ENCODE measurements around the gene GAGE13.
"Not testable (repeated sequence)": the region's sequence is repeated elsewhere in the genome, so short reads cannot be mapped to it uniquely, and the experiment has no call there.

GAGE13 gene, protein sequence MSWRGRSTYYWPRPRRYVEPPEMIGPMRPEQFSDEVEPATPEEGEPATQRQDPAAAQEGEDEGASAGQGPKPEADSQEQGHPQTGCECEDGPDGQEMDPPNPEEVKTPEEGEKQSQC

DNA sequence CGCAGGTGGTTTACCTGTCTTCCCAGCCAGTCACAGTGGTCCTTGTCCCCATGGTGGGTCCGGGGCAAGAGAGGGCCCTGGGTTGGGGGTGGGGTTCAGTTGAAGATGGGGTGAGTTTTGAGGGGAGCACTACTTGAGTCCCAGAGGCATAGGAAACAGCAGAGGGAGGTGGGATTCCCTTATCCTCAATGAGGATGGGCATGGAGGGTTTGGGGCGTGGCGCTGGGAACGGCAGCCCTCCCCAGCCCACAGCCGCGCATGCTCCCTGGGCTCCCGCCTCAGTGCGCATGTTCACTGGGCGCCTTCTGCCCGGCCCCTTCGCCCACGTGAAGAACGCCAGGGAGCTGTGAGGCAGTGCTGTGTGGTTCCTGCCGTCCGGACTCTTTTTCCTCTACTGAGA, at the start of gene GAGE13:
GAGE13 (plus strand) TSS at position 301 of the 400 bp plus-strand sequence. CDS start 1,156 bp downstream, outside the sequence.
- H3K4me3 ChIP-seq (ENCODE audit: low read length); H3K36me3 ChIP-seq (ENCODE audit: control insufficient read depth, low read depth, low read length); H3K9me3 ChIP-seq (ENCODE audit: control insufficient read depth, low read depth, low read length); H3K27me3 ChIP-seq (ENCODE audit: control insufficient read depth, insufficient read depth, low read length); H3K4me1 ChIP-seq (ENCODE audit: control insufficient read depth, low read depth, low read length); H3K27ac ChIP-seq (ENCODE audit: low read length); H3K9ac ChIP-seq (ENCODE audit: low read length): not testable (repeated sequence)

DNA sequence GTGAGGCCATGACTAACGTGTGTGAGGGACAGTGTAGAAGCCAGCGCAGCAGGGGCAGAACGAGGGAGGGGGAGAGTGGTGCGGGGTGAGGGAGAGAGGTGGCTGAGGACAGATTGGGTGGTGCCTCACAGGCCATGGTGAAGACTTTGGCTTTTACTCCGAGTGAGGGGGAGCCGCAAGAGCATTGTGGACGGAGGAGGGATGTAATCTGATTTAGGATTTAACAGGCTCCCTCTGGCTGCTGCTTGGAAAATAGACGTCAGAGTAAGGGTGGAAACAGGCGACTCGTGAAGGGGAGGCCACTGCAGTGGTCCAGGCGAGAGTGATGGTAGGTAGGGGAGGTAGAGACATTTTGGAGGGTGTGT, 48.8 kb upstream of the GAGE13 start:
- H3K4me3 ChIP-seq (ENCODE audit: low read length), result no peak overlapping the region
- no peak overlapping the region for H3K27ac ChIP-seq (ENCODE audit: low read length)
- no peaks in the 10 kb centered on the region for H3K4me1 ChIP-seq (ENCODE audit: control insufficient read depth, low read depth, low read length)
- H3K9ac ChIP-seq (ENCODE audit: low read length), result no peak overlapping the region
- no peaks in the 10 kb centered on the region for H3K36me3 ChIP-seq (ENCODE audit: control insufficient read depth, low read depth, low read length)
- H3K9me3 ChIP-seq (ENCODE audit: control insufficient read depth, low read depth, low read length), result peaks cover 10% of the 10 kb centered on the region
- H3K27me3 ChIP-seq (ENCODE audit: control insufficient read depth, insufficient read depth, low read length), result no peaks in the 10 kb centered on the region

DNA sequence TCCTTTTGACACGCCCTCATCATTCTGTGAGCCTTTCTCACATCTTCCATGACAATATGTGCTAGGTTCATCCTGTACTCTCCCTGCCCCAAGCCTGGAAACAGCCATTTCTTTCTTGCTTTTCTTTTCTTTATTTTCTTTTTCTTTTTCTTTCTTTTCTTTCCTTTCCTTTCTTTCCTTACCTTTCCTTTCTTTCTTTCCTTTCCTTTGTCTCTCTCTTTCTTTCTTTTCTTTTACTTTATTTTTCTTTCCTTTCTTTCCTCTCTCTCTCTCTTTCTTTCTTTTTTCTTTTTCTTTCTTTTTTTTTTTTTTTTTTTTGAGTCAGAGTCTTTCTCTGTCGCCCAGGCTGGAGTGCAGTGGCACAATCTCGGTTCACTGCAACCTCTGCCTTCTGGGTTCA, 47.2 kb upstream of the GAGE13 start:
- Histone ChIP-seq H3K4me1 (ENCODE audit: control insufficient read depth, low read depth, low read length) (no peaks in the 10 kb centered on the region), H3K4me3 (ENCODE audit: low read length) (no peak overlapping the region), H3K27ac (ENCODE audit: low read length) (no peak overlapping the region), H3K36me3 (ENCODE audit: control insufficient read depth, low read depth, low read length) (no peaks in the 10 kb centered on the region), H3K9me3 (ENCODE audit: control insufficient read depth, low read depth, low read length) (peaks cover 3% of the 10 kb centered on the region), H3K27me3 (ENCODE audit: control insufficient read depth, insufficient read depth, low read length) (no peaks in the 10 kb centered on the region), H3K9ac (ENCODE audit: low read length) (no peak overlapping the region)

DNA sequence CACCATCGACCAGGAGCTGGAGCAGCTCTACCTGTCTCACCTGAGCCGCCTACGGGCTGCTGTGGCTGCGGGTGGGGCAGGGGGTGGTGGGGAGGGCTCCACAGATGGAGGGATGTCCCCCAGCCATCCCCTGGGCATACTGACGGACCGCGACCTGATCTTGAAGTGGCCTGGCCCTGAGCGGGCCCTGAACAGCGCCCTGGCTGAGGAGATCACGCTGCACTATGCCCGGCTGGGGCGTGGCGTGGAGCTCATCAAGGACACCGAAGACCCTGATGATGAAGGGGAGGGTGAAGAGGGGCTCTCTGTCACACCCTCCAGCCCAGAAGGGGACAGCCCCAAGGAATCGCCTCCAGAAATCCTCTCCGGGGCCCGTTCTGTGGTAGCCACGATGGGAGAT, 45.2 kb upstream of the GAGE13 start:
- Histone ChIP-seq H3K4me1 (ENCODE audit: control insufficient read depth, low read depth, low read length) (no peaks in the 10 kb centered on the region), H3K36me3 (ENCODE audit: control insufficient read depth, low read depth, low read length) (no peaks in the 10 kb centered on the region), H3K27ac (ENCODE audit: low read length) (no peak overlapping the region), H3K27me3 (ENCODE audit: control insufficient read depth, insufficient read depth, low read length) (no peaks in the 10 kb centered on the region), H3K9me3 (ENCODE audit: control insufficient read depth, low read depth, low read length) (peaks cover 3% of the 10 kb centered on the region), H3K9ac (ENCODE audit: low read length) (no peak overlapping the region), H3K4me3 (ENCODE audit: low read length) (no peak overlapping the region)

DNA sequence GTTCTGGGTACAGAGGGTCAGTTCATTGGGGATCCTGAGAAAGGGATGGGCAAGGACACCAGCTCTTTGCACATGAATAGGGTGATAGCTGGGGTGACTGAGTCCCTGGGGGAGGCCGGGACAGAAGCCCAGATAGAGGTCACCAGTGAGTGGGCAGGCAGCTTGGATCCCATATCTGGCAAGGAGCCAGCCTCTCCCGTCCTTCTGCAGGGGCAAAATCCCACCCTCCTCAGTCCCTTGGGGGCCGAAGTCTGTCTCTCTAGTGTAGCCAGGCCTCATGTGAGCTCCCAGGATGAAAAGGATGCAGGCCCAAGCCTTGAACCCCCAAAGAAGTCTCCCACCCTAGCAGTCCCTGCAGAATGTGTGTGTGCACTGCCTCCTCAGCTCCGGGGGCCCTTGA, 44.8 kb upstream of the GAGE13 start:
- Histone ChIP-seq H3K27ac (ENCODE audit: low read length) (no peak overlapping the region), H3K9ac (ENCODE audit: low read length) (no peak overlapping the region), H3K27me3 (ENCODE audit: control insufficient read depth, insufficient read depth, low read length) (no peaks in the 10 kb centered on the region), H3K9me3 (ENCODE audit: control insufficient read depth, low read depth, low read length) (peaks cover 4% of the 10 kb centered on the region), H3K4me1 (ENCODE audit: control insufficient read depth, low read depth, low read length) (no peaks in the 10 kb centered on the region), H3K4me3 (ENCODE audit: low read length) (no peak overlapping the region), H3K36me3 (ENCODE audit: control insufficient read depth, low read depth, low read length) (no peaks in the 10 kb centered on the region)

DNA sequence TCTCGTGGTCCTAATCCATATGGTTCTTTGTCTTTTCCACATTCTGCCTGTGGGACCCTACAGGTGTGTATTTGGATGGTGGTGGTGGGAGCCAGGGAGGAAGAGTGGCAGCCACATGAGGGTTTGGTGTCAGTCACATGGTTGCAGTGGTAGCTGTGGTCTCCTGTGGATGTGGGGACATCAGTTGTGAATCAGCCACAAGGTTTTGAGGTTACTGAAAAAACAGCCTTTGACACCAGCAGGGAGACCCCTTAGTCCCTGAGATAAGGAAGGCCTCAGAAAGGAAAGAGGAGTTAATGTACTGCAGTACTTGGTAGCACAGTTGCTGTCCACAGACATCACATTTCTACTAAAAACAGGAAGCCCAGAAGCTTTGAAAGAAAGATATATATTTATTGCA, 43.7 kb upstream of the GAGE13 start:
- no peaks in the 10 kb centered on the region for H3K27me3 ChIP-seq (ENCODE audit: control insufficient read depth, insufficient read depth, low read length)
- no peak overlapping the region for H3K27ac ChIP-seq (ENCODE audit: low read length)
- no peak overlapping the region for H3K9ac ChIP-seq (ENCODE audit: low read length)
- no peaks in the 10 kb centered on the region for H3K4me1 ChIP-seq (ENCODE audit: control insufficient read depth, low read depth, low read length)
- no peak overlapping the region for H3K4me3 ChIP-seq (ENCODE audit: low read length)
- H3K9me3 ChIP-seq (ENCODE audit: control insufficient read depth, low read depth, low read length), result peaks cover 7% of the 10 kb centered on the region
- H3K36me3 ChIP-seq (ENCODE audit: control insufficient read depth, low read depth, low read length), result no peaks in the 10 kb centered on the region

DNA sequence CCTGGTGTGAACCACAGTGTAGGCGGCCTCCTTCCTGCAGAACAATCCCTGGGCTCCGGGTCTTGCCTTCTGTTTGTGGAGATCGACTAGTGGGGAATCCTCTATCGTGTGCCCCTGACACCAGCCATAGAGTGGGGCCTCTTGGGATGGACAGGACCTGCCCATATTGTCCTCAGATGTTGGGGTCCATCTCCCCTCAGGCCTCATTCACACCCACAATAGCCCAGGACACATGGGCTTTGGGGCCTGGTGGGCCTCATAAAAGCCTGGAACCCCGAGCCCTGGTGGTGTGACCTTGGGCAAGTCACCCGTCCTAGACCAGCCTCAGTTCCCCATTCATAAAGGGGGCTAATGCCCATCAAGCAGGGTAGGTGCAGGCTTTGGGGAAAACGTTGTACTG, 41.2 kb upstream of the GAGE13 start:
- Histone ChIP-seq H3K27ac (ENCODE audit: low read length) (no peak overlapping the region), H3K4me3 (ENCODE audit: low read length) (no peak overlapping the region), H3K4me1 (ENCODE audit: control insufficient read depth, low read depth, low read length) (no peaks in the 10 kb centered on the region), H3K9me3 (ENCODE audit: control insufficient read depth, low read depth, low read length) (peaks cover 7% of the 10 kb centered on the region), H3K36me3 (ENCODE audit: control insufficient read depth, low read depth, low read length) (no peaks in the 10 kb centered on the region), H3K27me3 (ENCODE audit: control insufficient read depth, insufficient read depth, low read length) (no peaks in the 10 kb centered on the region), H3K9ac (ENCODE audit: low read length) (no peak overlapping the region)

DNA sequence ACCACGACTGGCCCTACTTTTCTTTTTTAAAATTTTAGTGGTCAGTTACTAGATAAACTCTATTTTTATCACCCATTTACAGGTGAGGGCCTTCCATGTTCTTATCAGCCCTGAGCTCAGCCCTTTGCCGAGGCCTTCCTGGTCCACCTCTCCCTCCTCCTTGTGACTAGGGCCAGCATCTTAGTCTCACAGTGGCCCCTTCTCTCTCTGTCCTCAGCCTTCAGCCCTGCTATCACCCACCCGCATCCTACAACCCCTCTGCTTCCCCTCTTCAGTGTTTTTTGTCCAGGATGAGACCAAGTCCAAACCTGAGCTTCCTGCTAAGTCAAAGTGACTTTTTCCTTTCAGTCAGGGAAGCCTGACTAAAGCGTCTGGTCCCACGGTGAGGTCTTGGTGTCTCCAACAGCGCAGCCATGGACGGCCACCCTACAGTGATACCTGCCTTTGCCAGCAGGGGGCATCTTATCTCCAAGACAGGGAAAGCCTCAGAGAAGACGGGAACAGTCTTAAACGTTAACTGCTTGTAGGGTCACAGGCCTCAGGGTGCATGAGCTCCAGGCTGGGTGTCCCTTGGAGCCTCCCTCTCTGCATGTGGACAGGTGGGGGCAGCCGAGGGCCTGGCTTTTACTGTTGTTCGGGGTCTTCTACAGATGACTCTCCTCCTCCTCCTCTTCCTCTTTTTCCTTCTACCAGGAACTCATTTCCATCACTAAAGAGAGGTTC, 39.6 kb upstream of the GAGE13 start:
- no peaks in the 10 kb centered on the region for H3K4me1 ChIP-seq (ENCODE audit: control insufficient read depth, low read depth, low read length)
- peaks cover 7% of the 10 kb centered on the region for H3K9me3 ChIP-seq (ENCODE audit: control insufficient read depth, low read depth, low read length)
- H3K4me3 ChIP-seq (ENCODE audit: low read length), result no peak overlapping the region
- no peaks in the 10 kb centered on the region for H3K36me3 ChIP-seq (ENCODE audit: control insufficient read depth, low read depth, low read length)
- no peak overlapping the region for H3K27ac ChIP-seq (ENCODE audit: low read length)
- H3K9ac ChIP-seq (ENCODE audit: low read length), result no peak overlapping the region
- no peaks in the 10 kb centered on the region for H3K27me3 ChIP-seq (ENCODE audit: control insufficient read depth, insufficient read depth, low read length)

DNA sequence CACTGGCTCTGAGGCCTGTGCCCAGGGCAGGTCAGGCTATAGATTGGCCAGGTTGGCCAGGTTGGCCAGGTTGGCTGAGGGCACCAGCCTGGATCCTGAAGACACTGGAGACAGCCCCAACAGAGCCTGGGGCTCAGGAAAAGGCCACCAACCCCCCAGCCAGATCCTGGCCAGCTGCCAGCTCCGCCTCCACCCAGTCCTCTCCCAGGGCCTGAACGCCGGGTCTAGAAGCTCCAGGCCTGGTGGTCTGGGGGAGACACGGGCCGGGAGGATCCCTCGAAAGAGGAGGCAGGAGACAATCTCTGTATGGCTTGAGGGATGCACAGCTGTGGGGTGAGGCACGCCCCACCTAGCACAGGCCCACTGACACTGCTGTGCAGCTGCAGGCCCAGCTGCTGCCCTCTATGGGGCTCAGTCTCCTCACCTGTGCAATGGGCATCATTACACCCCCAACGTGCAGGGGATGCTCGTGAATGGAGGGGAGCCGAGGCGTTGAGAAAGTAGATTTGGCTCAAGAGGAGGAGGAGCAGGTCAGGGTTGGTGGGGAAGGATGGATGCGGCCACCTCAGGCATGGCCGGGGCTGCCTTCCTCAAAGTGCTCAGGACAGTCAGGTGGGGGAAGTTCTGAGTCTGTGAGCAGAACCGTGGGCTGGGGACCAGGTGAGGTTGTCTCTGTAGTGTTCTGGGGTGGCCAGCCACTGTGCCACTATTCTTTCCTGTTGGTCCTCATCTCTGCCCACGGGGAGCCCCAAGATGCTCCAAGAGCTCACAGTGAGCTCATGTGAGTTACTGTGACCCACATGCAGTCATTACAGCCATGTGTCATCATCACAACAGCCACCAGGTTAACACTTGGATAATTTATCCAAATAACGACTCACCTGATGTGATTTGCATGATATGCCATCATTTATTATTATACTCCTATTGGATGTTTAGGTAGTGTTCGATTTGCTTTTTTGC, 38.7 kb upstream of the GAGE13 start:
- Histone ChIP-seq H3K36me3 (ENCODE audit: control insufficient read depth, low read depth, low read length) (no peaks in the 10 kb centered on the region), H3K27ac (ENCODE audit: low read length) (no peak overlapping the region), H3K9me3 (ENCODE audit: control insufficient read depth, low read depth, low read length) (peaks cover 4% of the 10 kb centered on the region), H3K27me3 (ENCODE audit: control insufficient read depth, insufficient read depth, low read length) (no peaks in the 10 kb centered on the region), H3K4me1 (ENCODE audit: control insufficient read depth, low read depth, low read length) (no peaks in the 10 kb centered on the region), H3K9ac (ENCODE audit: low read length) (no peak overlapping the region), H3K4me3 (ENCODE audit: low read length) (no peak overlapping the region)

DNA sequence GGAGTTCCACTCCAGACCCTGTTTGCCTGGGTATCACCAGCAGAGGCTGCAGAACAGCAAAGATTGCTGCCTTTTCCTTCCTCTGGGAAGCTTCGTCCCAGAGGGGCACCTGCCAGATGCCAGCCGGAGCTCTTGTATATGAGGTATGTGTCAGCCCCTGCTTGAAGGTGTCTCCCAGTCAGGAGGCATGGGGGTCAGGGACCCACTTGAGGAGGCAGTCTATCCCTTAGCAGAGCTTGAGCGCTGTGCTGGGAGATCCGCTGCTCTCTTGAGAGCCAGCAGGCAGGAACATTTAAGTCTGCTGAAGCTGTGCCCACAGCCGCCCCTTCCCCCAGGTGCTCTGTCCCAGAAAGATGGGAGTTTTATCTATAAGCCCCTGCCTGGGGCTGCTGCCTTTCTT, 32.1 kb upstream of the GAGE13 start:
- H3K27me3 ChIP-seq (ENCODE audit: control insufficient read depth, insufficient read depth, low read length); H3K9ac ChIP-seq (ENCODE audit: low read length); H3K36me3 ChIP-seq (ENCODE audit: control insufficient read depth, low read depth, low read length); H3K9me3 ChIP-seq (ENCODE audit: control insufficient read depth, low read depth, low read length); H3K4me1 ChIP-seq (ENCODE audit: control insufficient read depth, low read depth, low read length); H3K4me3 ChIP-seq (ENCODE audit: low read length); H3K27ac ChIP-seq (ENCODE audit: low read length): not testable (repeated sequence)

DNA sequence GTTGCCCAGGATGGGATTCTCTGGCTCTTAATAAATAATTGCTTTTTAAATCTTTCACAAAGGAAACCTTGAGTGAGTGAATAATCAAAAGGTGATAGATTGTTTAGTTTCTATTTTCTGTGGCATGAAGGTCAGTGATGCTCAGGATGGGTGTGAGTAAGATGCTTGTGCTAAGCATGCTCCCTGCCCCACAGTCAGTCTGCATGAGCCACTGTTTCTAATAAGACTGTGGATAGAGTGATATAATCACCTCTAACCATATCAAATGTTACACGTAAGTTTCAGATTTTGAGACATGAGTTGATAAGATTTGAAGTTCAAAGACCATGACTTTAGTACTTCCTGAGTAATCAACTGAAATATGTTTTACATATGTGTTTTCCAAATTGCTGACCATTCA, 30.7 kb upstream of the GAGE13 start:
- H3K9me3 ChIP-seq (ENCODE audit: control insufficient read depth, low read depth, low read length), result peaks cover 6% of the 10 kb centered on the region
- H3K27ac ChIP-seq (ENCODE audit: low read length), result no peak overlapping the region
- H3K4me3 ChIP-seq (ENCODE audit: low read length), result no peak overlapping the region
- no peak overlapping the region for H3K9ac ChIP-seq (ENCODE audit: low read length)
- no peaks in the 10 kb centered on the region for H3K27me3 ChIP-seq (ENCODE audit: control insufficient read depth, insufficient read depth, low read length)
- no peaks in the 10 kb centered on the region for H3K4me1 ChIP-seq (ENCODE audit: control insufficient read depth, low read depth, low read length)
- no peaks in the 10 kb centered on the region for H3K36me3 ChIP-seq (ENCODE audit: control insufficient read depth, low read depth, low read length)

All from iPS-18a (cell line).